DND-41 (cell line): ENCODE measurements around the gene IDS.

ENCODE experiments used
- ATAC-seq: fragments of 200-7000 bp; cut with Tn5 transposase; 3 replicates; pipeline ENCODE4 v1.9.1; 2021; ENCODE audit warnings: low read depth; ENCODE audit not compliant: insufficient read depth
- DNase-seq: peaks from one replicate; pipeline ENCODE4 v3.0.0-alpha.2; 2020
- H2AFZ ChIP-seq: 2 replicates; pipeline ENCODE4 v1.6.0; 2012; ENCODE audit warnings: low read depth, low read length
- H3K27ac ChIP-seq: 2 replicates; pipeline ENCODE4 v1.5.1; 2012; ENCODE audit warnings: low read length, inconsistent platforms
- H3K27me3 ChIP-seq: fragments of 200-600 bp; sonication (generic); 2 replicates; pipeline ENCODE4 v1.6.0; 2012; ENCODE audit warnings: low read length, mild to moderate bottlenecking, inconsistent platforms; ENCODE audit not compliant: insufficient read depth, poor library complexity
- H3K36me3 ChIP-seq: 2 replicates; pipeline ENCODE4 v1.5.1; 2012; ENCODE audit warnings: low read length, inconsistent platforms; ENCODE audit not compliant: insufficient read depth
- H3K4me1 ChIP-seq: 2 replicates; pipeline ENCODE4 v1.5.1; 2012; ENCODE audit warnings: mild to moderate bottlenecking, low read length; ENCODE audit not compliant: insufficient read depth
- H3K4me2 ChIP-seq: 2 replicates; pipeline ENCODE4 v1.6.0; 2012; ENCODE audit warnings: mild to moderate bottlenecking, moderate library complexity, low read length, inconsistent platforms; ENCODE audit not compliant: insufficient read depth
- H3K4me3 ChIP-seq, 2 experiments: fragments of 200-600 bp in 1 of 2; shearing (Covaris generic) in 1 of 2; 2 replicates each; pipeline ENCODE4 v1.5.1; 2012 to 2016; ENCODE audit warnings: inconsistent platforms in 2 of 2, low read length in 2 of 2, mild to moderate bottlenecking in 2 of 2, low read depth in 1 of 2, moderate library complexity in 1 of 2
- H3K79me2 ChIP-seq: 2 replicates; pipeline ENCODE4 v1.6.0; 2012; ENCODE audit warnings: low read length, inconsistent platforms; ENCODE audit not compliant: insufficient read depth
- H3K9ac ChIP-seq: 2 replicates; pipeline ENCODE4 v1.6.0; 2012; ENCODE audit warnings: low read depth, mild to moderate bottlenecking, inconsistent platforms, low read length, moderate library complexity
- H3K9me3 ChIP-seq: 2 replicates; pipeline ENCODE4 v1.5.1; 2012; ENCODE audit warnings: low read length, moderate library complexity, mild to moderate bottlenecking, inconsistent platforms; ENCODE audit not compliant: insufficient read depth, severe bottlenecking
- H4K20me1 ChIP-seq: 2 replicates; pipeline ENCODE4 v1.6.0; 2012; ENCODE audit warnings: low read length; ENCODE audit not compliant: insufficient read depth
- CTCF ChIP-seq: IDR thresholded peaks from 2 replicates; pipeline ENCODE4 v1.5.1; 2012; ENCODE audit warnings: borderline replicate concordance, low read length, moderate library complexity, mild to moderate bottlenecking; ENCODE audit not compliant: poor library complexity, severe bottlenecking; ENCODE audit errors: extremely low read depth
- EZH2 ChIP-seq: IDR thresholded peaks from 3 replicates; pipeline ENCODE4 v1.6.1; 2012; ENCODE audit warnings: borderline replicate concordance, low read depth, mild to moderate bottlenecking, moderate library complexity, low read length, inconsistent platforms; ENCODE audit not compliant: severe bottlenecking

The IDS gene

GRCh38 chrX:149487292-149487691, 17.8 kb downstream of the IDS start:
- H3K79me2 ChIP-seq = no peaks in the 10 kb centered on the region
- no peaks in the 10 kb centered on the region for H3K9me3 ChIP-seq
- DNase-seq = no peak
- H3K27me3 ChIP-seq = no peaks in the 10 kb centered on the region
- H2AFZ ChIP-seq = no peak overlapping the region
- no peak for ATAC-seq
- no peak overlapping the region for H3K4me3 ChIP-seq
- no peaks in the 10 kb centered on the region for H3K4me1 ChIP-seq
- H3K4me2 ChIP-seq = no peak overlapping the region
- peaks cover 70% of the 10 kb centered on the region for H3K36me3 ChIP-seq
- no peak overlapping the region for H3K9ac ChIP-seq
- H4K20me1 ChIP-seq = no peaks in the 10 kb centered on the region
- TF ChIP-seq EZH2 (no peak), CTCF (peak; percentile 32)
- no peak overlapping the region for H3K27ac ChIP-seq

- no peaks in the 10 kb centered on the region for H3K9me3 ChIP-seq
- H3K79me2 ChIP-seq = no peaks in the 10 kb centered on the region
- H3K36me3 ChIP-seq = peaks cover 3% of the 10 kb centered on the region; the same call in 1 of the 2 replicates
- H3K4me1 ChIP-seq = no peaks in the 10 kb centered on the region
- H3K4me3 ChIP-seq = no peak overlapping the region
- no peak overlapping the region for H2AFZ ChIP-seq
- no peak for ATAC-seq
- no peak overlapping the region for H3K27ac ChIP-seq
- H4K20me1 ChIP-seq = no peaks in the 10 kb centered on the region
- no peak overlapping the region for H3K4me2 ChIP-seq
- DNase-seq = no peak
- H3K9ac ChIP-seq = no peak overlapping the region
- TF ChIP-seq EZH2 = no peak
- H3K27me3 ChIP-seq = no peaks in the 10 kb centered on the region
Measured at GRCh38 chrX:149476513-149476912, 28.6 kb downstream of the IDS start.

GRCh38 chrX:149473966-149474365, 31.1 kb downstream of the IDS start:
- Histone ChIP-seq H3K36me3 (no peaks in the 10 kb centered on the region), H3K9ac (no peak overlapping the region), H3K4me3 (no peak overlapping the region), H4K20me1 (no peaks in the 10 kb centered on the region), H3K27ac (no peak overlapping the region), H3K79me2 (no peaks in the 10 kb centered on the region), H3K4me1 (no peaks in the 10 kb centered on the region), H2AFZ (no peak overlapping the region), H3K9me3 (no peaks in the 10 kb centered on the region), H3K4me2 (no peak overlapping the region), H3K27me3 (no peaks in the 10 kb centered on the region)
- no peak for TF ChIP-seq EZH2
- no peak for TF ChIP-seq CTCF
- DNase-seq = no peak
- ATAC-seq = no peak

- ATAC-seq = no peak
- Histone ChIP-seq H3K4me1 (no peaks in the 10 kb centered on the region), H3K36me3 (no peaks in the 10 kb centered on the region), H4K20me1 (no peaks in the 10 kb centered on the region), H3K27me3 (no peaks in the 10 kb centered on the region), H3K27ac (no peak overlapping the region), H3K4me2 (no peak overlapping the region), H3K9me3 (no peaks in the 10 kb centered on the region), H3K79me2 (no peaks in the 10 kb centered on the region), H3K9ac (no peak overlapping the region), H2AFZ (no peak overlapping the region), H3K4me3 (no peak overlapping the region)
- DNase-seq = no peak
- no peak for TF ChIP-seq EZH2
- no peak for TF ChIP-seq CTCF
Measured at GRCh38 chrX:149473092-149473491, 32.0 kb downstream of the IDS start.
